Neuronal stem cell (in vitro differentiated cells): Measurements from ENCODE around the gene SLCO3A1.

ENCODE experiments used
- DNase-seq: peaks from one replicate; pipeline ENCODE4 v3.0.0-alpha.2; 2013; ENCODE audit warnings: low spot score
- H2AFZ ChIP-seq: one replicate; pipeline ENCODE4 v1.6.1; 2013; ENCODE audit warnings: mild to moderate bottlenecking, low read length, inconsistent platforms
- H2AK5ac ChIP-seq: 2 replicates; pipeline ENCODE4 v1.6.1; 2013; ENCODE audit warnings: low read depth, mild to moderate bottlenecking, inconsistent platforms, low read length, moderate library complexity, mixed read lengths
- H2BK120ac ChIP-seq: 2 replicates; pipeline ENCODE4 v1.6.1; 2013; ENCODE audit warnings: low read depth, mild to moderate bottlenecking, inconsistent platforms, low read length, moderate library complexity, mixed read lengths
- H2BK12ac ChIP-seq: one replicate; pipeline ENCODE4 v1.6.1; 2013; ENCODE audit warnings: low read length, inconsistent platforms
- H2BK15ac ChIP-seq: 2 replicates; pipeline ENCODE4 v1.6.1; 2013; ENCODE audit warnings: mild to moderate bottlenecking, low read length, inconsistent platforms, mixed read lengths
- H2BK5ac ChIP-seq: one replicate; pipeline ENCODE4 v1.6.1; 2013; ENCODE audit warnings: inconsistent platforms, mild to moderate bottlenecking, low read length, moderate library complexity
- H3K14ac ChIP-seq: one replicate; pipeline ENCODE4 v1.6.1; 2013; ENCODE audit warnings: low read length, inconsistent platforms
- H3K18ac ChIP-seq: 2 replicates; pipeline ENCODE4 v1.6.1; 2013; ENCODE audit warnings: low read length, inconsistent platforms
- H3K23ac ChIP-seq: 2 replicates; pipeline ENCODE4 v1.6.1; 2013; ENCODE audit warnings: low read depth, mild to moderate bottlenecking, mixed read lengths, low read length, inconsistent platforms; ENCODE audit not compliant: poor library complexity
- H3K27ac ChIP-seq: replicated peaks from 3 replicates; pipeline ENCODE4 v1.5.1; 2013; ENCODE audit warnings: low read length, inconsistent platforms
- H3K27me3 ChIP-seq, 3 experiments: 2 replicates each; pipeline ENCODE4 v1.6.1; 2013; ENCODE audit warnings: low read length in 3 of 3, mild to moderate bottlenecking in 2 of 3, inconsistent platforms in 1 of 3, low read depth in 1 of 3, mixed read lengths in 1 of 3, moderate library complexity in 1 of 3; ENCODE audit not compliant: control insufficient read depth in 3 of 3, insufficient read depth in 3 of 3
- H3K36me3 ChIP-seq, 2 donors: replicated peaks in 1 of 2; 2 replicates each; pipeline ENCODE4 v1.6.1; 2013; ENCODE audit warnings: low read length in 2 of 2; ENCODE audit not compliant: control insufficient read depth in 2 of 2, insufficient read depth in 2 of 2
- H3K4ac ChIP-seq: 2 replicates; pipeline ENCODE4 v1.6.1; 2013; ENCODE audit warnings: inconsistent platforms, mild to moderate bottlenecking, low read length, moderate library complexity
- H3K4me1 ChIP-seq, 2 donors: 1 replicate in 1 of 2; 2 replicates in 1 of 2; pipeline ENCODE4 v1.6.1; 2013; ENCODE audit warnings: low read length in 2 of 2, low read depth in 1 of 2; ENCODE audit not compliant: control insufficient read depth in 2 of 2, insufficient read depth in 1 of 2
- H3K4me2 ChIP-seq: one replicate; pipeline ENCODE4 v1.6.1; 2013; ENCODE audit warnings: mild to moderate bottlenecking, low read length, inconsistent platforms; ENCODE audit not compliant: insufficient read depth, poor library complexity, severe bottlenecking
- H3K4me3 ChIP-seq, 2 donors: 2 replicates each; pipeline ENCODE4 v1.5.1; 2013; ENCODE audit warnings: low read length in 2 of 2, mild to moderate bottlenecking in 2 of 2, inconsistent platforms in 1 of 2, moderate library complexity in 1 of 2
- H3K79me1 ChIP-seq: one replicate; pipeline ENCODE4 v1.6.1; 2013; ENCODE audit warnings: low read depth, mild to moderate bottlenecking, inconsistent platforms, low read length, moderate library complexity
- H3K9ac ChIP-seq: one replicate; pipeline ENCODE4 v1.6.1; 2013; ENCODE audit warnings: mild to moderate bottlenecking, low read depth, low read length, inconsistent platforms; ENCODE audit not compliant: poor library complexity
- H3K9me3 ChIP-seq, 2 donors: replicated peaks in 1 of 2; 2 replicates each; pipeline versions ENCODE3 to v1.6.1; 2013; ENCODE audit warnings: low read length in 2 of 2, mild to moderate bottlenecking in 2 of 2, inconsistent platforms in 1 of 2, low read depth in 1 of 2, mixed read lengths in 1 of 2, moderate library complexity in 1 of 2; ENCODE audit not compliant: control insufficient read depth in 2 of 2, insufficient read depth in 1 of 2
- H4K8ac ChIP-seq: one replicate; pipeline ENCODE4 v1.6.1; 2013; ENCODE audit warnings: low read depth, mild to moderate bottlenecking, inconsistent platforms, low read length, moderate library complexity
- H4K91ac ChIP-seq: one replicate; pipeline ENCODE4 v1.6.1; 2013; ENCODE audit warnings: low read length, low read depth, mild to moderate bottlenecking, inconsistent platforms; ENCODE audit not compliant: poor library complexity
- WGBS, 2 donors: extraction: QIAGEN DNeasy Blood & Tissue Kit; methylation state at CpG; one replicate each; pipeline ENCODE4 v1.1.7; 2013; ENCODE audit warnings: missing lambda C conversion rate in 2 of 2, mixed read lengths in 1 of 2; ENCODE audit not compliant: insufficient read length in 2 of 2, insufficient replicate concordance in 1 of 2; ENCODE audit errors: extremely low coverage in 2 of 2; 5-methylcytosine and 5-hydroxymethylcytosine counted together

Gene SLCO3A1

DNA sequence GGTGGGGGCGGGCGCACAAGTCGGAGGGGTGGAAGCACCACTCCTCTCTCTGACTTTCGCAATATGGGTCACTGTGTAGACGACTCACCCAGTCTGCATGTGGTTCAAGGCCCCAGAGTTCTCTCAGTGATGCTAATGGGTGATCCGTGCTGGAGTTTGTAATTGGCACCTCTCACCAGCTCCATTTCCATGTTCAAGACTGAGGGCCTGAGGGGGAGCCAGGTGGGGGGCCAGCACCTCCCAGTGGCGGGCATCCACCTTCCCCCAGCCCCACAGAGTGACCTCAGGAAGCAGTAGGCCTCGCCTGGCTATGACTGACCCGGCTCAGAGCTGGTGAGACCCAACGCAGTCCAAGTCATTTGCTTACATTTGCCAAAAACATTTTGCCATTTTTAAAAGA is 310.1 kb downstream of the SLCO3A1 start:
- H3K4me1 ChIP-seq = peaks cover 31 to 42% of the 10 kb centered on the region in 2 donors
- H4K8ac ChIP-seq = no peak overlapping the region
- no peak overlapping the region for H4K91ac ChIP-seq
- peak overlapping the region; percentile 48 for H2AFZ ChIP-seq
- H2BK12ac ChIP-seq = no peak overlapping the region
- H3K79me1 ChIP-seq = no peaks in the 10 kb centered on the region
- no CpG with 5 or more reads among the region's 10 CpGs for WGBS, 2 donors
- H3K14ac ChIP-seq = no peak overlapping the region
- no peak overlapping the region for H3K4ac ChIP-seq
- H3K36me3 ChIP-seq = no peaks in the 10 kb centered on the region
- no peak overlapping the region for H3K9ac ChIP-seq
- peak overlapping the region; percentile 73 for H3K18ac ChIP-seq
- no peak overlapping the region for H2BK5ac ChIP-seq
- H3K27me3 ChIP-seq = no peaks in the 10 kb centered on the region
- peak overlapping the region; percentile 27 for H3K23ac ChIP-seq
- no peak overlapping the region for H3K4me2 ChIP-seq
- DNase-seq = no peak
- peak overlapping the region; percentile 92 for H2BK120ac ChIP-seq
- H3K9me3 ChIP-seq = no peaks in the 10 kb centered on the region
- peak overlapping the region; percentile 90 for H2AK5ac ChIP-seq
- H2BK15ac ChIP-seq = no peak overlapping the region
- H3K4me3 ChIP-seq = no peak overlapping the region
- no peak overlapping the region for H3K27ac ChIP-seq

DNA sequence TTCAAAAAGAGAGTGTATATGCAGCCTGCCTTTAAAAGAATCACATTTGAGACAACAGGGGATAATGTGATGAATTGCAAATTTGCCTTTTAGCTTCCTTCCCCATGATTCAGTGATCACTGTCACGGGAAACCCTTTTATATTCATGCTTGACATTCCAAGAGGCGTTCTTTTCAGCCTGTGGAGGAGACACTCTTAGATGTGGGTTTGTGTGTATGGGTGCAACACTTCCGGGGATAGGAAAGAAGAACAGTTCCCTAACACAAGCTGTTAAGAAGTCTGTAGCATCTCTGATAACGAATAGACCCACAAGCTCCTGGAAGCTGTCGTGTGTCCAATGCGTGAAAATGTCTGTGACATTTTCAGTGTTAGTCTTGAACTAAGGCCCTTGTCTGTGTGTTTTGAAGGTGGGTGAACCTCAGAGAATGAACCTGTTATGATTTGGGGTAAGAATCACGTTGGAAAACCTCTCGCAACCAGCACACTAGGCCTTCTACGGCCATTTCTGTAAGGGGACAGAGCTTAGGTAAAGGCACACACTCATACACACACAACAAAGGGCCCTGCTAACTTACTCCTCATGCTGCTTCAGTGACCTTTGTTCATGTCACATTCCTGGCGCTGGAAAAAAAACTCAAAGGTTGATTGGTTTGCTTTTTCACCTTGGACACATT is 311.0 kb downstream of the SLCO3A1 start:
- Histone ChIP-seq H2BK120ac (no peak overlapping the region), H3K36me3 (no peaks in the 10 kb centered on the region), H2BK15ac (no peak overlapping the region), H3K27me3 (no peaks in the 10 kb centered on the region), H3K18ac (no peak overlapping the region), H3K23ac (no peak overlapping the region), H3K79me1 (no peaks in the 10 kb centered on the region), H3K4me3 (peak overlapping the region in 1 of 2 donors; percentile 29), H3K9ac (no peak overlapping the region), H3K27ac (peak overlapping the region; percentile 46), H2BK12ac (no peak overlapping the region), H3K4me2 (peak overlapping the region; percentile 14), H3K4ac (no peak overlapping the region), H4K91ac (no peak overlapping the region), H4K8ac (no peak overlapping the region), H2AK5ac (no peak overlapping the region), H3K4me1 (peaks cover 29 to 40% of the 10 kb centered on the region in 2 donors), H2BK5ac (no peak overlapping the region), H2AFZ (peak overlapping the region; percentile 81), H3K14ac (no peak overlapping the region), H3K9me3 (no peaks in the 10 kb centered on the region)
- DNase-seq = peak; percentile 41
- no CpG with 5 or more reads among the region's 10 CpGs for WGBS, 2 donors

DNA sequence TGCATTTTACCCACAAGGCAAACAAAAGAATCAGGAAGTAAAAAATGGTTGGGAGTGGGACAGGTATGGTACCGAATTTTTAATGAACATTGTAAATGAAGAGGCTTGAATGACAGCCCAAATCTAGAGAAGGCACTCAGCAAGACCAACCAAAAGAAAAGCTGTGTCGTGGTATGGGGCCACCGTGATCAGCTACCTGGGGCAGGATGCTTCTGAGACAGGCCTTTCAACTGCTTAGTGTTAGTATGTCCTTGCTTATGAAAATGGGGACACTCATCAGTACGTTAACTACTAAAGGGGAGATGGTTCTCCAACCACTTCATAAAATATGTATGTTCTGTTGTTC is 311.5 kb downstream of the SLCO3A1 start:
- H3K9me3 ChIP-seq = no peaks in the 10 kb centered on the region
- H3K79me1 ChIP-seq = no peaks in the 10 kb centered on the region
- no CpG with 5 or more reads among the region's 4 CpGs for WGBS, 2 donors
- H3K27me3 ChIP-seq = no peaks in the 10 kb centered on the region
- no peak overlapping the region for H4K91ac ChIP-seq
- no peak overlapping the region for H3K4ac ChIP-seq
- H3K27ac ChIP-seq = no peak overlapping the region
- peaks cover 26 to 35% of the 10 kb centered on the region in 2 donors for H3K4me1 ChIP-seq
- H2BK5ac ChIP-seq = no peak overlapping the region
- peak overlapping the region in 1 of 2 donors; percentile 29 for H3K4me3 ChIP-seq
- no peak overlapping the region for H2BK120ac ChIP-seq
- H2AFZ ChIP-seq = peak overlapping the region; percentile 81
- no peak overlapping the region for H3K18ac ChIP-seq
- no peak overlapping the region for H3K14ac ChIP-seq
- no peak overlapping the region for H2AK5ac ChIP-seq
- no peak overlapping the region for H2BK15ac ChIP-seq
- H2BK12ac ChIP-seq = no peak overlapping the region
- H3K36me3 ChIP-seq = no peaks in the 10 kb centered on the region
- H3K4me2 ChIP-seq = no peak overlapping the region
- H3K9ac ChIP-seq = no peak overlapping the region
- no peak overlapping the region for H4K8ac ChIP-seq
- DNase-seq = no peak
- H3K23ac ChIP-seq = no peak overlapping the region

DNA sequence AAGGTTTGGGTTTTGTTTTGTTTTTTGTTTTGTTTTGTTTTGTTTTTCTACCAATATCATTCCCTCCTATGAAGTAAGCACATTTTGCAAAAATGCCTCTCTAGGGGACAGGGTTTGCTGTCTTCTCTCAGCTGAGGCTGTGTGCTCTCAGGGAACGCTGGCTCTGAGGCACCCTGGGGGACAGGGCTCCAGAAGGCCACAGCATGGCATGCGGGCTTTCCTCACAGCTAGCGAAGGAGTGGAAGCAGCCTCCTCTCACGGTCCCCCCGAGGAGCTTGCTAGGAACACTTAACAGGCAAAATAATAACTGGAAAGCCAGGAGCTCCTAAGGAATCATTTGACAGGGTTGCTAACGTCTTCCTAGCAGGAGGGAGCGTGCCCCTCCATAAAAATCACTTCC is 312.5 kb downstream of the SLCO3A1 start:
- Histone ChIP-seq H3K27me3 (no peaks in the 10 kb centered on the region), H2AK5ac (no peak overlapping the region), H2AFZ (peak overlapping the region; percentile 81), H3K4ac (no peak overlapping the region), H4K91ac (no peak overlapping the region), H4K8ac (no peak overlapping the region), H2BK12ac (peak overlapping the region; percentile 59), H3K4me2 (no peak overlapping the region), H3K4me1 (peaks cover 16 to 25% of the 10 kb centered on the region in 2 donors), H2BK15ac (no peak overlapping the region), H3K27ac (no peak overlapping the region), H3K14ac (no peak overlapping the region), H3K36me3 (no peaks in the 10 kb centered on the region), H3K79me1 (no peaks in the 10 kb centered on the region), H3K9ac (no peak overlapping the region), H3K18ac (peak overlapping the region; percentile 86), H3K9me3 (no peaks in the 10 kb centered on the region), H3K23ac (no peak overlapping the region), H3K4me3 (no peak overlapping the region), H2BK5ac (no peak overlapping the region), H2BK120ac (no peak overlapping the region)
- no peak for DNase-seq
- WGBS, 2 donors = no CpG with 5 or more reads among the region's 7 CpGs
